ELF-1 (cell line): Measurements from ENCODE around the gene BST1.
"Not testable (repeated sequence)": the region's sequence is repeated elsewhere in the genome, so short reads cannot be mapped to it uniquely, and the experiment has no call there.

Experiments
- DNase-seq: peaks from one replicate; pipeline ENCODE4 v3.0.0-alpha.2; 2016; ENCODE audit warnings: low read depth, low spot score

The BST1 gene

DNA sequence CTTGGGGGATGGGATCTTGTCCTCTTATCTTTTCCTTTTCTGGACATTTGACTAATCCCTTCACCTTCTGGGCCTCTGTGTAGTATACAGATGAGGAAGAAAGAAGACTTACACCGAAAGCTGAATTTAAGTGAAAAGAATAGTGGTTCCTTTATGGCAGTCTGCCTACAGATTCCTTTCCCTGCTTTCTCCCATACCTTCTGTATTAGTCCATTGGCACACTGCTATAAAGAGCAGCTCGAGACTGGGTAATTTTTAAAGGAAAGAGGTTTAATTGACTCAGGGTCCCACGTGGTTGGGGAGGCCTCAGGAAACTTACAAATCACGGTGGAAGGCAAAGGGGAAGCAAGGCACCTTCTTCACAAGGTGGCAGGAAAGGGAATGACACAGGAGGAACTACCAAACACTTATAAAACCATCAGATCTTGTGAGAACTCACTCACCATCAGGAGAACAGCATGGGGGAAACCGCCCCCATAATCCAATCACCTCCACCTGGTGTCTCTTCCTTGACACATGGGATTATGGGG lies 41.2 kb downstream of the BST1 start:
- no peak for DNase-seq

DNA sequence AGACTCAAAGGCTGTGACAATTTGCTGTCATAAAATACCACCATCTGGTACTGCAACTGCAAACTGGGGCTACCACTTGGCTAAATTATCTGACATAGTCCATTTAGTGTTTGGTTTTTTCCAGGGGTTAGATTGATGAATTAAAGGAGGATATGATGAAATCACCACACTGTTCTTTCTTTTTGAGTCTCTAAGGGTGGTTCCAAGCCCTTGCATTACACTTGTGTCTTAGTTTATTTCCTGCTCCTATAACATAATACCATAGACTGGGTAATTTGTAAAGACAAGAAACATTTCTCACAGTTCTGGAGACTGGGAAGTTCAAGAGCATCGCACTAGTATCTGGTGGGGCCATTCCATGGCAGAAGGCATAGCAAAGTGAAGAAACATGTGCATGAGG lies 43.2 kb downstream of the BST1 start:
- no peak for DNase-seq

DNA sequence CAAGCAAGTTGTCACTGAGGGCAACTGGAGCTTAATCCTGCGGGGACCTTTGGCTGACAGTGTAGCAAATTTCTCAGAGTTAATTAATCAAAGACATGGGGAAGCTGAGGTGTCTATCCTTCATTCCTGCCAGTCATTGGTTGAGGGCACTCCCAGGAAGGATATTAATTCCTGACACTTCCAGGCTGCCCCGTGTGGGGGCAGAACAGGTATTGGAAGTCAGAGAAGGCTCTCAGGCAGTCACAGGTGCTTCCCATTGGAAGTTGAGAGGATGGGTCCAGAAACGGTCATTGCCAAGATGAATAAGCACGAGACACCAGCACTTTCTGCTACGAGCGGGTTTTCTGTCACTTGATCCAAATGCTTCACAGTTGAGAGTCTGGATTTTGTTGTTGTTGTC lies 46.1 kb downstream of the BST1 start:
- no peak for DNase-seq

DNA sequence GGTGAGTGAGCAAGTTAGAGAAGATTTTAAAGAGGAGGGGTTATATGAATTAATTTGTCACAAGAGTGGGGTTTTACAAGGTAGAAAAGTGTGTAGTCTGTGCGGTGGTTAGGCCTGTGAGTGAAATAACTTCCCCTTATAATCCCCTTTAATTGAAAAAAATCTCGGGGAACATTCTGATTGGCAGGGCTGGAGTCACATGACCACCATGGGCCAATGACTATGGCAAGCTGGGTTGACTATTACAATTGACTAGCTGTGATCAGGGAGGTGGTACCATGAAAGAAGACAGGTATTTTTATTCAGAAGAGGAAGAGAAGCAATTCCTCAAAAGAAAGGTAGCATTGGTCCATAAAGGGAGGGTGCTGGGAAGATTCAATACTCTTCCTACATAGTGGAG lies 48.3 kb downstream of the BST1 start:
- DNase-seq = no peak

DNA sequence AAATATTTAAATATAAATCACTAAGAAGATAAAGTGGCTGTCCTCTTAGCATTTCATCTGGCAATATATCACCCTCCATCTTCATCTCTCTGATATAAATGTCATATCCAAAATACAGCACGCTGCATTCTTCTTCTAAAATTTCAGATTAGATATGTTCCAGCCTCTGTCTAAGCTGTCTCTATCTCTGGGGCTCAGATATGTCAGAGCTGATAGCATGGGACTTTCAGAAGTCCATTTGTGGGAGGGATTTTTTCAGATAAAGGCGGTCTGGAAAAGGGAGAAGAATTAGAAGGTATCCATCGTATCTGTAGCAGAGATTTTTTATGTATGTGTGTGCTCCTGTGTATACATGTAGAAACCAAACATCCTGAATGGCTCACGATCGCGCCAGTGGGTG lies 50.2 kb downstream of the BST1 start:
- DNase-seq = no peak

DNA sequence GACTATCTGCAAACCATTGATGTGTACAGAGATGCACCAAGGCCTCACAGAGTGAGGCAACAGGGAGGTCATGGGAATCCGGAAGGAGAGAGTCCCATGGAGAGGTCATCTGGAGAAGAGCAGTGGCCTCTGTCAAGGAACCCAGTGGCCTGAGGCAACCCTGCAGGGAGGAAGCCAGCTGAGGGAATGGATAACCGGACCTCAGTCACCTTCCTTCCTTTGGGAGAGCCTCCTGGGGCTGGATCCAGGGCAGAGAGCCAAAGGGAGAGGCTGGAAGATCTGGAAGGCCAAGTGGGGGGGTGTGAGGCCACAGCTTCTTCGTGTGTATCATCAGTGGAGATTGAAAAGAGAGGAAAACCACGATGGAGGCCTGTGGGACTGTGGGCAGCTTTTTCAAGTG lies 50.9 kb downstream of the BST1 start:
- DNase-seq = no peak

DNA sequence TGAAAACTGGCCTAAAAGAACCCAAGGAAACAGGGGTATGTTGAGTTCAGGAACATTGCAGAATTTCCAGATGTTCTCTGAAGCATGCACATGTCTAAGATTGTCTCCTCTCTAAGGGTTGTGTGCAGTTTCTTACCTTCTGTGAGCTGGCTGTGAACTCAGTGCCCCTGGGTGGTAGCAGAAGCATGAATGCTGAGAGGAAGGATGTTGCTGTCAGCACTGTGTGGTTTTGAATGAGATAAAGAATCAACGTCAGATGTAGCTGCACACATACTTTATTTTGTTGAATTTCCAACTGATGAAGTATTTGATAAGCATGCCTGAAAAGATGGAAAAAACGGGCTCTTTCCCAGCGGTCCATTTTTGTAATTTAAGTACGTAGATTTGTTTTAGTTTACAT lies 51.5 kb downstream of the BST1 start:
- DNase-seq = no peak

DNA sequence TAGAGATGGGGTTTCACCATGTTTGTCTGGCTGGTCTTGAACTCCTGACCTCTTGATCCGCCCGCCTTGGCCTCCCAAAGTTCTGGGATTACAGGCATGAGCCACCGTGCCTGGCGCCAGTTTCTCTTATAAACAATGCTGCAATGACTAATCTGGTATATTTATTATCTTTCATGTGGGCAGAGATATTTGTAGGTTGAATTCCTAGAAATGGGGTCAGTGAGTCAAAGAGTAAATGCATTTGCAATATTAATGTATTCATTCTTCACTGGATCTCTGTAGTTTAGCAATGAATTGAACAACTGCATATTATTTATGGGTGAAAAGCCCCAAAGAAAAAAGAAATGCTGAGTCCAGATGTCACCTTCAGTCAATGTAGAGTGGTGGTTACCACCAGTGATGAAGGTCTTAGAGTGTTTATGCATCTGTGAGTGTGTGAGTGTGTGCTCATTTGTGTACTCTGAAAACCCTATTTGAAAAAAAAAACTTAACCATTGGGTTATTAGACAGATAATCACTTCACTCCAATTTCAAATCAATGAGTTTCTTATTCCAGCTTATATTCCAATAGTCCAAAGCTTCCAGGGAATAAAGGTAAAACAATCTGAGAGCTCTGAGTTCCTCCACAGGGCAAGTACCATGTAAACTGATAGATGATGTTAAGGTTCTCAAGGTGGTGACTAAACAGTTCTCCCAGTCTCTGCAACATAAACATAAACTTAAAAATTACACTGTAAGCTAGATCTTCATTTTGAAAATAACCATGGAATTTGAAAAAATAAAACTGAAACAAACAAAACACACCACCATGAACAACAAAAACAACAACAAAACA lies 52.7 kb downstream of the BST1 start:
- no peak for DNase-seq

DNA sequence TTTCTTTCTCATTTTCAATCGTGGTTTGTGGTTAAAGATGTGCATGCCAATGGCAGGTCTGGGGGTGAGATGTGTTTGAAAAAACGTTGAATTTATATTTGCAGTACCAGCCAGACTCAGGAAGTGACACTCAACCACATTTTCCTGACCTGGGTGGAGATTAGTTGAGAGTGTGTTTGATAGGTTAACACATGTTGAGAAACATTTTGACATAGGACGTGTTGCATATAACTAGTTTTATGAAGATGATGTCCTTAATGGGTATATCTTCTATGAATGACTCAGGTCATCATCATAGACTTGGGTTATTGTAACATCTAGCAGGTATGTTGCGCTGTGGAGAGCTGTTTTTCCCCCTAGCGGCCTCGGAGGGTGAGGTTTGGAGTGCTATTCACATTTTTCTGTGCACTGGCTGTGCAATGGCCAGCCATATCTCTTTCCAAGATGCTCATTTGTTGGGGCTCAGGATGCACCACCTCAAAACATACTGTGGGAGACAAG lies 53.5 kb downstream of the BST1 start:
- DNase-seq = no peak

DNA sequence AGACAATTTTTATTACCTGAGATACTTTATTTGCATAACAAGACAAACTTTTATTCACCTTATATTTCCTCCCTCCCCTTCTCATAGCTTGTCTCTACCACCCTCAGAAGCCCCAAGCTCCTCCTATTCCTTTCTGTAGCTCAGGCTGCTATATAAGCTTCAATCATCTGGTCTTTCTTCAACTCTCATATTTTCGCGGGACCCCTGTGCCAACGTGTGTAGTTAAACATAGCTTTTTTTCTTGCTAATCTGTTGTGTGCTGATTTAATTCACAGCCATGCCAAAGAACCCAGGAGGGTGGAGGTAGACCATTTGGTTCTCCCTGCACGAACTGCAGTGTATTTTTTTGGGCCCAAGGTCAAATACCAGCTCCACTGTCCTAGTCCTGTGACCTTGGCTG lies 54.2 kb downstream of the BST1 start:
- no peak for DNase-seq

DNA sequence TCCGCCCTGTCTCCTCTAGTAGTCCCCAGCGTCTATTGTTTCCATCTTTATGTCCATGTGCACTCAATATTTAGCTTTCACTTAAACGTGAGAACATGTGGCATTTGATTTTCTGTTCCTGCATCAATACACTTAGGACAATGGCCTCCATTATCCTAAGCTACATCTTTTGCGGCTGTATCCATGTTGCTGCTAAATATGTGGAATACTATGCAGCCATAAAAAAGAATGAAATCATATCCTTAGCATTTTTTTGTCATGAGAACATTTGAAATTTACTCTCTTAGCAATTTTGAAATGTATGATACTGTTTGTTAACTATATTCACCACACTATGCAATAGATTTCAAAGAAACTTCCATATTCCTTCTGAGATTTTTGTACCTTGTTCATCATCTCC lies 55.4 kb downstream of the BST1 start:
- no peak for DNase-seq

DNA sequence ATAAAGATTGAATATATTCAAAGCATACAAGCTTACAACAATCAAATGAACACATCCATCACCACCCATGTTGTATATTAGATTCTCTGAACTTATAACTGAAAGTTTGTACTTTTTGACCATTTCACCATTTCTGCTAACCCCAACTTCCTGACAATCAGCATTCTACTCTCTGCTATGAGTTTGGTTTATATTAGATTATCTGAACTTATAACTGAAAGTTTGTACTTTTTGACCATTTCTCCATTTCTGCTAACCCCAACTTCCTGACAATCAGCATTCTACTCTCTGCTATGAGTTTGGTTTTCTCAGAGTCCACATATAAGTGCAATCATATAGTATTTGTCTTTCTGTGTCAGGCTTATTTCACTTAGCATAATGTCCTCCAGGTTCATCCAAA lies 59.6 kb downstream of the BST1 start:
- DNase-seq = not testable (repeated sequence)

DNA sequence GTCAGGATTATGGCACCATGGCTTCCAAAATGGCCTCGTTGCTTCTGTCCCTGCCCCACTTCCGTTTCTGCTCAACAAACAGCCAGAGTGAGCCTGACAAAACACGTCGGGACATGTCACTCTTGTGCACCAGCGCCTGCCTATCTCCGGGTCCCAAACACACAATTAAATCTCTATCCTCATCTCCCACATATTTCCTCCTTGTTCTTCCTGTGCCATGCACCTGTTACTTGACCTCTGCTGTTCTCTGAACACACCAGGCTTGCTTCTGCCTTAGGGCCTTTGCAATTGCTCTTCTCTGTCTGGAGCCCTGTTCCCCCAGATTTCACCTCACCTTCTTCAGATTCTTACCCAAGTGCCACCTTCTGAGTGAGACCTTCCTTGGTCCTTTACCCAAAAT lies 62.5 kb downstream of the BST1 start:
- DNase-seq = no peak

DNA sequence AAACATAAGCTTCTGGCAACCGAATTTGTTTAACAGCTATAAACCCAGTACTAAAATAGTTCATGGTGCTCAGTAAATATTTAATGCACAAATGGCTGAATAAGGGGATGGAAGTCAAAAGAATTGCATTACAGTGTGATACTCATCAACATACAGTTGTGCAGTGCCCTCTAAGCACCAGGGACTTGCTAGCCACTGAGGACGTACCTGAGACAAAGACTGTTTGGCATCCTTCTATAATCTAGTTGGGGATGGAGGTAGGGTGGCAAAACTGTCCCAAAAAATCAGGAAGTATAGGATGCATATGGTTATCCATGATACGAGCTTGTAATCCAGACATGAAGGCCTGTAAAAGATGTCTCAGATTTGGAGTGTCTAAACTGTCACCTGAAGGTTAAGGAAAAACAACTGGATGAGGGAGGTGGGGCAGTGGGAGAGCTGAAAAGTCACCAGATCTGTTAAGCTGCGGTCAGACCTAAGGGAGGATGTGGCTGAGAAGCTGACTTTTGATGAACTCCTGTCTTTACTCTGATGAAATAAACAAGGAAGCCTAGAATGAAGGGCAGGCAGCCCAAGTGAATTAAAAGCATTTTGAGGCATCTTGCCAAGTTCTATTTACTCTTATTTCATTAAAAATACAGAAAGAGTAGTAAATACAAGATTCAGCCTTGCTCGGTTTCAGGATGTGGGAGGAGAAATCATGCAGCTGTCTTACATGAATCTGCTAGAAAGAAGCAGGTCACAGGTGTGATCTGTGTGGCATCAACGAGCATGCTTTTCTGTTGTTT lies 63.2 kb downstream of the BST1 start:
- no peak for DNase-seq

DNA sequence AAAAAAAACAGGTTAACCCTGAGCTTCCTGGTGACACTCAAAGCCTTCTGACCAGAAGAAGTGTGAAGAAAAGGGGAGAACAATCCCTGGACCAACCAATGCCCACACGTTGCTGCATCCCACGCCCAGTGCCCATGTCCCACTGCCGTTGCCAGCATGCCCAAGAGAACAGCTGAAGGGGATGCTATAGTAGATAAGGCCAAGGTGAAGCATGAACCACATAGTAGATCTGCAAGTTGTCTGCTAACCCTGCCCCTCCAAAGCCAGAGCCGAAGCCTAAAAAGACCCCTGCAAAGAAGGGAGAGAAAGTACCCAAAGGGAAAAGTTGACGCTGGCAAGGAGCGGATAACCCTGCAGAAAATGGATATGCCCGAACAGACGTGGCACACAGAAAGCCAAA lies 64.0 kb downstream of the BST1 start:
- no peak for DNase-seq

DNA sequence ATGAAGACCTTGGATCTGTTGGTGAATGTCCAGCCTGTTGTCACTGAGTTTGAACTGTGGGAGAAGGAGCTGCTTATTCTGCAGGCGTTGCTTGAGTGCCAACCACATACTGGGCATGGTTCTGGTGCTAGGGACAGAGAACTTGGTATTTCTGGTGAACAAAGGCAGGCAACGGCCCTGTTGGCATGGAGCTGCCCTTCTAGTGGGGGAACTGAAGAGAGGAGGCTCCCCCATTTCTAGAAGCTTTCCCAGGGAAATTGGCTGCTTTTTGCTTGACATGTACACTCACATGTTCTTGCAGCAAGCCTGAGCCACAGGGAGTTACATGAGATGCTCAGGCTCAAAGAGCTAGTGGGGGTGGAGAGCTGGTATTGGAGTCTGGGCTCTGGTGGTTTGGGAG lies 66.3 kb downstream of the BST1 start:
- DNase-seq = no peak

DNA sequence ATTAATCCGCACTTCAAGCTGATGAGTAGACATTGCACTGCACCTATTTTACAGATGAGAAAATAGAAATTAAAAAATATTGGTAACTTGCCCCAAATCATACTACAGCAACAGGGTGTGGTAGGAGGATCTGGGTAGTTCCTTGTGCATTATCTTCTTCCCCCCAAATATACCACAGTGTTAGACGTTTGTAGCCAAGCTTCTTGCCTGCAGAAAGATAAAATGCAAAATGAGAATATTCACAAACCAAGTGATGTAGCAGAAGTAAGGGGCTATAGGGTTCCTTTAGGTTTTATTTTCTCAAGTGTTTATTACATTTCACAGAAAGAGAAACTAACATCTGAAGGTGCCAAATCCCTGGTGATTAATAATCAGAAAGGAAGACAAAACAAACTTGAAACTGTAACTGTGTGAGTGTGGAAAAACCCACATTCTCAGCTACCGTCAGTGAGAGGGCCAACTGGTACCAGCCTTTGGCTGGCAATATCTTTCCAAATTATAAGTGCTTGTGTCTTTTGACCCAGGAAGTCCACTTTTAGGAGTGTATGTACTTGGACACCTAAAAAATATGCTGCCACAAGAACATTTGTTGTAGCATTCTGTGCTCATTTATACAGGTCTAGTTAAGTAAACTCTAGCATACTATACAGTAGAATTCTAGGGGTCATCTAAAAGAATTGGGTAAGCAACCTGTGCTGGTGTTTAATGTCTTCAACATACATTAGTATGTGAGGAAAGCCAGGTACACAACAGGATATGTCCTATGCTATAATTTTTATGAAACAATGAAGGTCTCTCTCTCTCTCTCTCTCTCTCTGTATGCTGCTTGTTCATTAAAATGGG lies 68.6 kb downstream of the BST1 start:
- DNase-seq = no peak

DNA sequence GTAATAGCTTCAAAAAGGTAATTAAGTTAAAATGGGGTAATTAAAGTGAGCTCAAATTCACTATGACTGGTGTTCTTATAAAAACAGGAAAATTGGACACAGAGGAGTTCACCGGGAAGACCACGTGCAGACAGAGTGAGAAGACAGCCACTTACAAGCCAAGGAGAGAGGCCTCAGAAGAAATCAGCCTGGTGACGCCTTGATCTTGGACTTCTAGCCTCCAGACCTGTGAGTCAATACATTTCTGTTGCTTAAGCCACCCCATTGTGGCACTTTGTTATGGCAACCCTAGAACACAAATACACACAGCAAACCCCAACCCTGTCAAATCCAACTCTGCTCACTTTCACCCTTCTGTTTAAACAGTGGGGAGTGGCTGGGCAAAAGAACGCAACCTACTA lies 71.2 kb downstream of the BST1 start:
- no peak for DNase-seq

DNA sequence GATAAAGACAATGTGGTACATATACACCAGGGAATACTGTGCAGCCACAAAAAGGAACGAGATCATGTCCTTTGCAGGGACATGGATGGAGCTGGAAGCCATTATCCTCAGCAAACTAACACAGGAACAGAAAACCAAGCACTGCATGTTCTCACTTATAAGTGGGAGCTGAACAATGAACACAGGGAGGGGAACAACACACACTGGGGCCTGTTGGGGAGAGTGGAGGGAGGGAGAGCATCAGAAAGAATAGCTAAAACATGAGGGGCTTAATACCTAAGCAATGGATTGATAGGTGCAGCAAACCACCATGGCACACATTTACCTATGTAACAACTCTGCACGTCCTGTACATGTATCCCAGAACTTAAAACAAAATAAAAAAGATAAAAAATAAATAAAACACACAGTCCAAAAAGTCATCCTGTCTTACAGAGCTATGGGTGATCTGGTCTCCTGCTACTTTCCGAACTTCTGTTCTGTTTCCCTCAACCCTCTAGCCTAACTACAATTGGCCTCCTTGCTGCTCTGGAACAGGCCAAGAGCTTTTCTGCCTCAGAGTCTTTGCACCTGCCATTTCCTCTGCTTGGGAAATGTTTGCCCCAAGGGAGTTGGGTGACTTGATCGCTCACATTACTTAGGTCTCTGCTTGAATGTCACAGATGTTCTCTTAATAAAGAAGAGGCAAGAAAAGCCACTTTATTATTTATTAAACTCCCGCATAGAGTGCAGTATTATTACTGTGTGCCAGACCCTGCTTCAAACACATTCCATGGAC lies 74.2 kb downstream of the BST1 start:
- no peak for DNase-seq

DNA sequence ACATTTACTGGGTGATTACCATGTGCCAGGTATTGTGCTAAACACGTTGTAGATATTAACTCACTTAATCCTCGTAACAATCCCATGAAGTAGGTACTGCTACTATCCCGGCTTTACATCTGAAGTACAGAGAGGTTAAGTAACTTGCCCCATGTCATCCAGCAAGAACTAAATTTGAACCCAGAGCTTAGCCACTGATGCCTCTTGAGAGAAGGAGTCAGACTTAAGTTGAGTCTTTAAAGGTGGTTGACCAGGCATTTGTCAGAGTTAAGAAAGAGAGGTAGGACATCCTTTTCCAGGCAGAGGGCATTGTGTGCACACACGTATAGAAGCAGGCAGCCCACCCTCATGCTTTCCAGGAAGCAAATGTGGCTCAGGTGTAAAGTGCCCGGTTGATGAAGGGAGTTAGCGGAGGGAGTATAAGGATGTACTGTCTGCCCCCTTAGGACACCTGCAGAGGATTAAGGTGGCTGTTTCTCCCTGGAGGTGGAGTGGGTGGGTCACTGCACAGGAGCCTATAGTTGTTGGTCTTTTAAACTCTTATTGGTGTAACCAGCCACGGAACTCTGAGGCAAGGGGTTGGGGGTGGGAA lies 74.9 kb downstream of the BST1 start:
- DNase-seq = no peak
